Tibial artery (tissue), 4 donors: Measurements from ENCODE around the gene PRRX2.
"Not testable (repeated sequence)": the region's sequence is repeated elsewhere in the genome, so short reads cannot be mapped to it uniquely, and the experiment has no call there.

Experiments used
- DNase-seq, 2 donors: peaks; one replicate each; pipeline ENCODE4 v3.0.0-alpha.2; 2019
- H3K27ac ChIP-seq, 2 donors: fragments of 200-600 bp; sonication (generic) in 1 of 2; 1 replicate in 1 of 2; 2 replicates in 1 of 2; pipeline ENCODE4 v1.5.1; 2018 to 2019; ENCODE audit warnings: mild to moderate bottlenecking in 1 of 2
- H3K27me3 ChIP-seq, 2 donors: fragments of 200-600 bp; sonication (generic) in 1 of 2; one replicate each; pipeline versions ENCODE4 v1.5.1 to v1.6.0; 2016 to 2019
- H3K36me3 ChIP-seq, 3 donors: fragments of 200-600 bp; sonication (generic) in 2 of 3; one replicate each; pipeline ENCODE4 v1.5.1; 2016 to 2019; ENCODE audit warnings: mild to moderate bottlenecking in 2 of 3
- H3K4me1 ChIP-seq, 4 donors: fragments of 200-600 bp; sonication (generic) in 2 of 4; 1 replicate in 3 of 4; 2 replicates in 1 of 4; pipeline ENCODE4 v1.5.1; 2016 to 2019
- H3K4me3 ChIP-seq, 2 donors: fragments of 200-600 bp; sonication (generic) in 1 of 2; 1 replicate in 1 of 2; 2 replicates in 1 of 2; pipeline ENCODE4 v1.5.1; 2018 to 2019; ENCODE audit warnings: mild to moderate bottlenecking in 2 of 2
- H3K9me3 ChIP-seq, 3 donors: fragments of 200-600 bp; sonication (generic) in 1 of 3; one replicate each; pipeline ENCODE4 v1.5.1; 2016 to 2019
- intact Hi-C: fragments of 100-400 bp; cut with DNase I; formaldehyde crosslinking; loops from one replicate; pipeline ENCODE4 v1.15.0; 2023; ENCODE audit warnings: low total_unique reads
- TF ChIP-seq, protein P1 (sequence below), 2 experiments: fragments of 200-600 bp in 1 of 2; fragments of 450-650 bp in 1 of 2; IDR thresholded peaks; one replicate each; pipeline ENCODE4 v1.5.1; 2017 to 2019; ENCODE audit warnings: antibody characterized with exemption in 2 of 2, mild to moderate bottlenecking in 1 of 2, moderate library complexity in 1 of 2

PRRX2 gene

GRCh38 chr9:129632460-129632859 lies 33.0 kb upstream of the PRRX2 start:
- TF ChIP-seq, protein P1, sequence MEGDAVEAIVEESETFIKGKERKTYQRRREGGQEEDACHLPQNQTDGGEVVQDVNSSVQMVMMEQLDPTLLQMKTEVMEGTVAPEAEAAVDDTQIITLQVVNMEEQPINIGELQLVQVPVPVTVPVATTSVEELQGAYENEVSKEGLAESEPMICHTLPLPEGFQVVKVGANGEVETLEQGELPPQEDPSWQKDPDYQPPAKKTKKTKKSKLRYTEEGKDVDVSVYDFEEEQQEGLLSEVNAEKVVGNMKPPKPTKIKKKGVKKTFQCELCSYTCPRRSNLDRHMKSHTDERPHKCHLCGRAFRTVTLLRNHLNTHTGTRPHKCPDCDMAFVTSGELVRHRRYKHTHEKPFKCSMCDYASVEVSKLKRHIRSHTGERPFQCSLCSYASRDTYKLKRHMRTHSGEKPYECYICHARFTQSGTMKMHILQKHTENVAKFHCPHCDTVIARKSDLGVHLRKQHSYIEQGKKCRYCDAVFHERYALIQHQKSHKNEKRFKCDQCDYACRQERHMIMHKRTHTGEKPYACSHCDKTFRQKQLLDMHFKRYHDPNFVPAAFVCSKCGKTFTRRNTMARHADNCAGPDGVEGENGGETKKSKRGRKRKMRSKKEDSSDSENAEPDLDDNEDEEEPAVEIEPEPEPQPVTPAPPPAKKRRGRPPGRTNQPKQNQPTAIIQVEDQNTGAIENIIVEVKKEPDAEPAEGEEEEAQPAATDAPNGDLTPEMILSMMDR (IDR thresholded peaks at IDR 0.05): no peak
- no peak for DNase-seq
- Histone ChIP-seq H3K36me3 (peaks cover 40 to 51% (median 51%) of the 10 kb centered on the region in 3 donors), H3K27me3 (no peaks in the 10 kb centered on the region), H3K9me3 (no peaks in the 10 kb centered on the region), H3K27ac (no peak overlapping the region), H3K4me3 (no peak overlapping the region), H3K4me1 (peaks cover 0 to 38% (median 29%) of the 10 kb centered on the region in 4 donors)
- intact Hi-C loops: no loop called here

GRCh38 chr9:129633207-129633606 lies 32.2 kb upstream of the PRRX2 start:
- TF ChIP-seq, protein P1 (IDR thresholded peaks at IDR 0.05): no peak
- peaks cover 47 to 59% (median 58%) of the 10 kb centered on the region in 3 donors for H3K36me3 ChIP-seq
- no peaks in the 10 kb centered on the region for H3K9me3 ChIP-seq
- H3K4me3 ChIP-seq: no peak overlapping the region
- intact Hi-C loops: no loop called here
- peaks cover 0 to 30% (median 22%) of the 10 kb centered on the region in 4 donors for H3K4me1 ChIP-seq
- no peak overlapping the region for H3K27ac ChIP-seq
- H3K27me3 ChIP-seq: no peaks in the 10 kb centered on the region
- DNase-seq: no peak

GRCh38 chr9:129633848-129634247 lies 31.6 kb upstream of the PRRX2 start:
- Histone ChIP-seq H3K27ac (no peak overlapping the region), H3K9me3 (no peaks in the 10 kb centered on the region), H3K27me3 (no peaks in the 10 kb centered on the region), H3K4me1 (peaks cover 0 to 25% (median 16%) of the 10 kb centered on the region in 4 donors), H3K4me3 (no peak overlapping the region), H3K36me3 (peaks cover 48 to 65% (median 65%) of the 10 kb centered on the region in 3 donors)
- no peak for DNase-seq
- intact Hi-C loops: no loop called here
- TF ChIP-seq, protein P1 (IDR thresholded peaks at IDR 0.05): no peak

DNA sequence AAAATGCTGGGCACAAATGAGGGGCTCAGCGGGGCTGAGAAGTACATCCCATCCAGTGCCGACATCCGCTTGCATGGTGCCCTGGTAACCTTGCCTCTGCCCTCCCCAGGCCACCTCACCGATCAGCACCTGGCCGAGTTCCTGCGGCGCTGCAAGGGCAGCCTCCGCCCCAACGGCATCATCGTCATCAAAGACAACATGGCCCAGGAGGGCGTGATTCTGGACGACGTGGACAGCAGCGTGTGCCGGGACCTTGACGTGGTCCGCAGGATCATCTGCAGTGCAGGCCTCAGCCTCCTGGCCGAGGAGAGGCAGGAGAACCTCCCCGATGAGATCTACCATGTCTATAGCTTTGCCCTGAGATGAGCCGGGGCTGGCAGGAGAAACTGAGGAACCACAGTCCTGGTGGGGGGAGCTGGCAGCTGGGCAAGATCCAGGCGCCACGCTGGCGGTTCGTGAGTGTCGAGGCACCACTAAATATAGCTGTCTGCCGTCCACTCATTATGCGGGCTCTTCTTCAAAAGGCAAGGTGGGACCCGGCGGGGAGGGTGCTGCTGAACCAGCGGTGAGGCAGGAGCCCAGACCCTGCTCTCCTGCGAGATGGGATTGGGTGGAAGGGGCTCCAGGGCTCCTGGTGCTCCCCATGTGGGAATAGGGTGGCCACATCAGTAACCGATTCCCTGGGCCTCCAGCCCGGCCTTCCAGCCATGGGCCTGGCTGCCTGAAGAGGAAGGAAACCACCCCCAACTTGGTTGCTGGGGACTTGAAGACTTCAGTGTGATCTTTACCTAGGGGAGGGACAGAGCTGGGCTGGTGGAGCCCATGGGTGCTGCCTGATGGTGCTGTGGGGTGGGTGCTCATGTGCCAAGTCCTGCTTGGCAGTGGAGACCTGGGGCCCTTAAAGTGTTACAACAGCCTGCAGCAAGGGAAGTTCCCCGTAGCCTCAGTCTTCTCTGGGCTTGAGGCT lies 30.1 kb upstream of the PRRX2 start:
- no peaks in the 10 kb centered on the region for H3K27me3 ChIP-seq
- H3K36me3 ChIP-seq: peaks cover 48 to 74% (median 73%) of the 10 kb centered on the region in 3 donors
- DNase-seq: no peak

GRCh38 chr9:129636343-129636742 lies 29.1 kb upstream of the PRRX2 start:
- H3K36me3 ChIP-seq: peaks cover 48 to 74% (median 73%) of the 10 kb centered on the region in 3 donors
- H3K4me3 ChIP-seq, H3K27me3 ChIP-seq, H3K9me3 ChIP-seq, DNase-seq, intact Hi-C loops, H3K27ac ChIP-seq: not testable (repeated sequence)
- peaks cover 0 to 36% (median 26%) of the 10 kb centered on the region in 4 donors for H3K4me1 ChIP-seq

More for the DNA sequence above, 30.1 kb upstream of the PRRX2 start:
- H3K4me3 ChIP-seq: no peak overlapping the region
- intact Hi-C loops: no loop called here
- H3K9me3 ChIP-seq: no peaks in the 10 kb centered on the region
- TF ChIP-seq, protein P1 (IDR thresholded peaks at IDR 0.05): no peak
- H3K4me1 ChIP-seq: peaks cover 0 to 36% (median 24%) of the 10 kb centered on the region in 4 donors
- no peak overlapping the region for H3K27ac ChIP-seq

- intact Hi-C loops: no loop called here
- H3K36me3 ChIP-seq: peaks cover 48 to 74% (median 73%) of the 10 kb centered on the region in 3 donors
- H3K4me3 ChIP-seq: no peak overlapping the region
- TF ChIP-seq, protein P1 (IDR thresholded peaks at IDR 0.05): no peak
- DNase-seq: no peak
- no peaks in the 10 kb centered on the region for H3K27me3 ChIP-seq
- H3K4me1 ChIP-seq: peaks cover 0 to 30% (median 26%) of the 10 kb centered on the region in 4 donors
- no peak overlapping the region for H3K27ac ChIP-seq
- H3K9me3 ChIP-seq: no peaks in the 10 kb centered on the region
Measured at GRCh38 chr9:129637102-129637501, 28.3 kb upstream of the PRRX2 start.
